IMR-90 (cell line): Measurements from ENCODE around the gene CLIC1. TPM values are rescaled to one million over a fixed set of nuclear protein-coding genes. Genes with fewer than 3 reads are reported as not detected.
A peak's percentile ranks its signal among the peaks of the same experiment; 100 is the strongest.

ENCODE experiments used
- ATAC-seq: fragments of 200-7000 bp; cut with Tn5 transposase; 2 replicates; pipeline ENCODE4 v1.9.1; 2020; ENCODE audit warnings: low read depth, mild to moderate bottlenecking, moderate library complexity
- BruUV-seq: library from RNA; stranded (reverse); fragments of 400-500 nt; replicated peaks from 2 replicates; lab custom pipeline; 2021; lab: Mats Ljungman, UMichigan
- CTCF ChIA-PET: fragments of 300-600 bp; formaldehyde crosslinking; extraction: SDS; loops from one replicate; lab custom pipeline; 2021; ENCODE audit warnings: antibody characterized with exemption; lab: Yijun Ruan, JAX
- POLR2A ChIA-PET: fragments of 300-600 bp; sonication (Branson Sonifier 250); formaldehyde crosslinking; loops from one replicate; lab custom pipeline; 2022; ENCODE audit warnings: antibody characterized with exemption; ENCODE audit not compliant: unreplicated experiment; lab: Charles Lee
- DNase-seq: peaks from one replicate; pipeline ENCODE4 v3.0.0; 2013
- H2AFZ ChIP-seq: replicated peaks from 2 replicates; pipeline ENCODE3; 2013; ENCODE audit warnings: low read length, mild to moderate bottlenecking; ENCODE audit not compliant: poor library complexity
- H2AK5ac ChIP-seq: 2 replicates; pipeline ENCODE4 v1.6.1; 2013; ENCODE audit warnings: low read depth, low read length, inconsistent platforms
- H2AK9ac ChIP-seq: replicated peaks from 2 replicates; pipeline ENCODE3; 2013; ENCODE audit warnings: mild to moderate bottlenecking, low read depth, low read length, moderate library complexity; ENCODE audit not compliant: poor library complexity
- H2BK120ac ChIP-seq: 2 replicates; pipeline ENCODE4 v1.6.1; 2013; ENCODE audit warnings: low read depth, low read length, inconsistent platforms
- H2BK15ac ChIP-seq: 3 replicates; pipeline ENCODE4 v1.6.1; 2013; ENCODE audit warnings: low read depth, low read length, inconsistent platforms
- H2BK20ac ChIP-seq: 2 replicates; pipeline ENCODE4 v1.6.1; 2013; ENCODE audit warnings: low read depth, mild to moderate bottlenecking, inconsistent platforms, low read length, moderate library complexity
- H2BK5ac ChIP-seq: 2 replicates; pipeline ENCODE4 v1.6.1; 2013; ENCODE audit warnings: mild to moderate bottlenecking, low read depth, low read length, inconsistent platforms; ENCODE audit not compliant: poor library complexity, severe bottlenecking
- H3K14ac ChIP-seq: replicated peaks from 2 replicates; pipeline ENCODE4 v1.6.1; 2013; ENCODE audit warnings: low read depth, low read length, inconsistent platforms
- H3K18ac ChIP-seq: 2 replicates; pipeline ENCODE4 v1.6.1; 2013; ENCODE audit warnings: low read depth, low read length, control low read depth
- H3K23ac ChIP-seq: 2 replicates; pipeline ENCODE4 v1.6.1; 2013; ENCODE audit warnings: low read depth, low read length, inconsistent platforms
- H3K27ac ChIP-seq: 2 replicates; pipeline ENCODE4 v1.5.1; 2013; ENCODE audit warnings: mild to moderate bottlenecking, control low read depth, low read length; ENCODE audit not compliant: insufficient read depth
- H3K27me3 ChIP-seq: 2 replicates; pipeline ENCODE4 v1.6.1; 2013; ENCODE audit warnings: low read length; ENCODE audit not compliant: control insufficient read depth, insufficient read depth
- H3K36me3 ChIP-seq: 2 replicates; pipeline ENCODE4 v1.6.1; 2013; ENCODE audit warnings: low read length, mixed read lengths; ENCODE audit not compliant: control insufficient read depth, insufficient read depth
- H3K4ac ChIP-seq: 2 replicates; pipeline ENCODE4 v1.6.1; 2013; ENCODE audit warnings: low read depth, low read length, inconsistent platforms
- H3K4me1 ChIP-seq: 2 replicates; pipeline ENCODE4 v1.6.1; 2013; ENCODE audit warnings: low read length, mixed read lengths; ENCODE audit not compliant: control insufficient read depth, insufficient read depth
- H3K4me2 ChIP-seq: 2 replicates; pipeline ENCODE4 v1.6.1; 2013; ENCODE audit warnings: low read depth, mild to moderate bottlenecking, control low read depth, low read length, moderate library complexity
- H3K4me3 ChIP-seq: 2 replicates; pipeline ENCODE4 v1.5.1; 2013; ENCODE audit warnings: low read depth, mild to moderate bottlenecking, control low read depth, low read length, moderate library complexity; ENCODE audit not compliant: insufficient read depth
- H3K56ac ChIP-seq: 2 replicates; pipeline ENCODE4 v1.6.1; 2013; ENCODE audit warnings: low read length, inconsistent platforms; ENCODE audit not compliant: insufficient read depth; ENCODE audit errors: extremely low read depth
- H3K79me1 ChIP-seq, 2 experiments: 2 replicates each; pipeline ENCODE4 v1.6.1; 2013; ENCODE audit warnings: low read length in 2 of 2, inconsistent platforms in 1 of 2, low read depth in 1 of 2
- H3K9ac ChIP-seq: 2 replicates; pipeline ENCODE4 v1.6.1; 2013; ENCODE audit warnings: low read depth, low read length, control low read depth
- H3K9me1 ChIP-seq: 2 replicates; pipeline ENCODE4 v1.6.1; 2013; ENCODE audit warnings: low read length, inconsistent platforms; ENCODE audit not compliant: insufficient read depth
- H3K9me3 ChIP-seq: 2 replicates; pipeline ENCODE4 v1.6.1; 2013; ENCODE audit warnings: low read length; ENCODE audit not compliant: control insufficient read depth, insufficient read depth
- H4K20me1 ChIP-seq: 2 replicates; pipeline ENCODE4 v1.6.1; 2013; ENCODE audit warnings: low read length, inconsistent platforms; ENCODE audit not compliant: insufficient read depth
- H4K5ac ChIP-seq: 2 replicates; pipeline ENCODE4 v1.6.1; 2013; ENCODE audit warnings: mild to moderate bottlenecking, low read depth, low read length, control low read depth
- H4K8ac ChIP-seq, 2 experiments: 2 replicates each; pipeline ENCODE4 v1.6.1; 2013; ENCODE audit warnings: low read depth in 2 of 2, low read length in 2 of 2, control low read depth in 1 of 2, inconsistent platforms in 1 of 2
- H4K91ac ChIP-seq: 2 replicates; pipeline ENCODE4 v1.6.1; 2013; ENCODE audit warnings: low read depth, low read length, inconsistent platforms; ENCODE audit not compliant: insufficient read depth
- MAFK ChIP-seq: IDR thresholded peaks from 2 replicates; pipeline ENCODE4 v1.6.1; 2012; ENCODE audit warnings: low read depth, low read length, improper control_type of control experiment
- NFE2L2 ChIP-seq: fragments of 150-350 bp; IDR thresholded peaks from 2 replicates; pipeline ENCODE4 v1.6.1; 2016; ENCODE audit warnings: low read depth, mild to moderate bottlenecking, low read length
- RAD21 ChIP-seq: IDR thresholded peaks from 2 replicates; pipeline ENCODE4 v1.6.1; 2012; ENCODE audit warnings: low read length, improper control_type of control experiment
- RCOR1 ChIP-seq: IDR thresholded peaks from 2 replicates; pipeline ENCODE4 v1.6.1; 2012; ENCODE audit warnings: mild to moderate bottlenecking, low read length, improper control_type of control experiment; ENCODE audit not compliant: insufficient replicate concordance
- SMC3 ChIP-seq: fragments of 150-350 bp; IDR thresholded peaks from 2 replicates; pipeline ENCODE4 v1.6.1; 2016; ENCODE audit warnings: low read depth, mild to moderate bottlenecking, antibody characterized with exemption, low read length, moderate library complexity
- WGBS, 2 experiments: methylation state at CpG; one replicate each; pipeline versions ENCODE4 v1.1.5 to v1.1.7; 2013; ENCODE audit warnings: missing lambda C conversion rate in 2 of 2; ENCODE audit not compliant: insufficient read length in 1 of 2; ENCODE audit errors: extremely low coverage in 2 of 2; 5-methylcytosine and 5-hydroxymethylcytosine counted together
- dilution Hi-C: fragments of 300-500 bp; cut with HindIII; formaldehyde crosslinking; loops from one replicate; pipeline ENCODE4 v1.14.3; 2018; ENCODE audit warnings: low sequenced_read_pairs; ENCODE audit not compliant: unreplicated experiment
- in situ Hi-C: fragments of 300-500 bp; cut with MboI; formaldehyde crosslinking; loops from 3 replicates; pipeline ENCODE4 v1.14.3; 2019; ENCODE audit warnings: low sequenced_read_pairs, inconsistent platforms, mixed read lengths
- intact Hi-C: fragments of 100-400 bp; cut with micrococcal nuclease; formaldehyde crosslinking; loops from 2 replicates; pipeline ENCODE4 v1.10.0; 2022
- polyA plus RNA-seq, 3 experiments: library from polyadenylated mRNA; depleted of rRNA; stranded (reverse); fragments of >200 nt; gene quantifications; 2 replicates each; pipeline ENCODE4 v1.2.3, GENCODE V29; 2012; ENCODE audit warnings: low replicate concordance in 1 of 3
- total RNA-seq: library from RNA; depleted of rRNA; stranded (reverse); fragments of >200 nt; gene quantifications from 2 replicates; pipeline ENCODE4 v1.2.3, GENCODE V29; 2012

CLIC1 gene
- total and polyA plus RNA-seq, 2 of the 4 experiments (the other 2 are of a cell fraction): 706 to 1,185 TPM

DNA sequence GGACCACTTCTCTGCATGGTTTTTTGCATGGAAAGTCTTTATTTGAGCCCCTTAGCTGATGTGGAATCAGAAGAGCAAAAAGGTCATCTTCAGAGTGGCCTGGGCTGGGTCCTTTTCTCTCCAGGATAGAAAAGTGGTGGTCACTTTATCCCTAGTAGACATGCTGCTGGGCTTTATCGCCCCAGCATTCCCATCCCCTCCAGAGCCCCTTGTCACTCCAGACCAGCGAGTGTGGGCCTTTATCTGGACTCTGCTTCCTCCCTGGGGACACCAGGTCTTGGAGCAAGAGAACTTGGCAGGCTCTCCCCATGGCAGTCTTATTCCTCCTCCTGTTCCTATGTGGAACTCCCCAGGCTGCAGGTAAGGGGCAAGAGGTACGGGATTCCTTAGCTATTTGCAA, 29.7 kb downstream of the CLIC1 start, which contains the start of gene LY6G6F:
LY6G6F (plus strand) TSS at position 268 of the 400 bp plus-strand sequence; CDS start at position 309, 41 bp downstream.
- Histone ChIP-seq H2AK9ac (no peak within 1 kb of the TSS), H3K79me1 (peaks cover 7 to 13% of the 10 kb centered on the region in 2 experiments), H3K9me3 (no peaks in the 10 kb centered on the region), H2BK20ac (no peak within 1 kb of the TSS), H2AFZ (peak within 1 kb of the TSS; percentile 61), H2BK15ac (no peak within 1 kb of the TSS), H2BK120ac (no peak within 1 kb of the TSS), H3K9ac (no peak within 1 kb of the TSS), H3K9me1 (peaks cover 3% of the 10 kb centered on the region; the same call in 1 of the 2 replicates), H3K23ac (no peak within 1 kb of the TSS), H3K4me1 (peaks cover 5% of the 10 kb centered on the region), H4K8ac (no peak within 1 kb of the TSS), H3K4me2 (no peak within 1 kb of the TSS), H3K36me3 (no peaks in the 10 kb centered on the region), H4K5ac (no peak within 1 kb of the TSS), H4K20me1 (0 out of 2 replicates have a peak, but pooled peaks cover 6% of the 10 kb centered on the region), H2AK5ac (no peak within 1 kb of the TSS), H3K27me3 (peaks cover 12% of the 10 kb centered on the region; the same call in 1 of the 2 replicates), H3K4ac (no peak within 1 kb of the TSS), H2BK5ac (no peak within 1 kb of the TSS), H3K14ac (no peak within 1 kb of the TSS), H3K27ac (no peak within 1 kb of the TSS), H3K4me3 (no peak within 1 kb of the TSS), H3K18ac (no peak within 1 kb of the TSS), H3K56ac (no peak within 1 kb of the TSS), H4K91ac (no peak within 1 kb of the TSS)
- ChIA-PET POLR2A (interaction anchor here (0.6 kb wide), 1 partner anchor 121 kb away, joined by 3 read pairs; the partner anchor contains the start of gene HSPA1B), CTCF (no interaction called here)
- no peak for DNase-seq
- dilution Hi-C loops: no loop called here
- in situ Hi-C loops: no loop called here
- intact Hi-C loops: no loop called here
- 100% methylated on average over 1 of the region's 3 CpGs; no CpG with 5 or more reads in 1 of the 2 experiments for WGBS, 2 experiments
- ATAC-seq: no peak
- BruUV-seq: no TSS peak
- TF ChIP-seq SMC3 (no peak), MAFK (no peak), RAD21 (no peak), RCOR1 (no peak), NFE2L2 (no peak)
